Ovary (tissue), 3 donors: ENCODE measurements around the gene LDB3.

Experiments
- CTCF ChIP-seq, 3 donors: fragments of 450-650 bp in 2 of 3; fragments of 200-600 bp in 1 of 3; IDR thresholded peaks; one replicate each; pipeline versions ENCODE4 v1.5.1 to v1.8.0; 2016 to 2022; ENCODE audit warnings: antibody characterized with exemption in 3 of 3, mild to moderate bottlenecking in 1 of 3
- POLR2A ChIP-seq: fragments of 450-650 bp; IDR thresholded peaks from one replicate; pipeline ENCODE4 v1.6.1; 2017; ENCODE audit warnings: antibody characterized with exemption, mild to moderate bottlenecking, moderate library complexity
- donor health status: DM: no; HTN: no; CAD: no.

GRCh38 chr10:86775056-86775869, 107.0 kb downstream of the LDB3 start:
- TF ChIP-seq CTCF (IDR thresholded peaks at IDR 0.05): no peak
- TF ChIP-seq POLR2A: no peak
